ENCODE results near the gene OR10H3.
"Not testable (repeated sequence)": the region's sequence is repeated elsewhere in the genome, so short reads cannot be mapped to it uniquely, and the experiment has no call there.

Gene OR10H3

GRCh38 chr19:15779756-15780476, 42.1 kb downstream of the OR10H3 start:
- DNase-seq: no peak

DNA sequence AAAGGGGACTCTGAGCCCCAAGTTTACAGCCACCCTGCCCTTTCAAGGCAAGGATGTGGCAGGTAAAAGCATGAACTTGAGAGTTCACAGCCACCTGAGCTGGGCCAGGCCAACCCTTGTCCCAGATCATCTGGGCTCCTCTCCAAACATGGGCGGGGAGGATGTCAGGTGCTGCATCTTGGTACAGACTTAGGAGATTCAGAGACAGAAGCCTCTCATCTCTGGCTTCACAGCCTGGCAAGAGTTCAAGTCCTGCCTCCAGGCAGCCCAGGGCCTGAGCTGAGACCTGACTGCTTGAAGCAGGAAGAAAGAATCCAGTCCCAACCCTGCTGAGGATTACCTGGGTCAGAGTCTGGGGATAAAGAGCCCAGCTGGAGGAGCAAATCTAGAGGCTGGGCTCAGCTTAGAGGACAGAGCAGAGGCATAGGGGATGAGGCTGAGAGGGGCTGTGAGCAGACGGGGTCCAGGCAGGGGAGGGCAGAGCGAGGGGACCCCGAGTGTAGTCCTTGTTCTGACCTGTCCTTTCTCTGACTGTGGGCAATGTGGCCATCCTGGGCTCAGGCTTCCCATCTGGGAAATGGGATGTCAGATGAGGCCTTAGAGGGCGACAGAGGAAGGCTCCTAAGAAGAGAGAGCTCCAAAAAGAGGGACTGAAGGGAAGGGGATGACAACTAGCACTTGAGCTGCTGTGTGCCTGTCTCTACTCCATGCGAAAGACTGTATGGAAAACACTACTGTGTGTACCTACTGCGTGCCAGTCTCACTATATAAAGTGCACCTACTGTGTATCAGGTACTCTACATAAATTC, 43.0 kb downstream of the OR10H3 start:
- DNase-seq: no peak

GRCh38 chr19:15781661-15782060, 43.9 kb downstream of the OR10H3 start:
- DNase-seq: no peak

DNA sequence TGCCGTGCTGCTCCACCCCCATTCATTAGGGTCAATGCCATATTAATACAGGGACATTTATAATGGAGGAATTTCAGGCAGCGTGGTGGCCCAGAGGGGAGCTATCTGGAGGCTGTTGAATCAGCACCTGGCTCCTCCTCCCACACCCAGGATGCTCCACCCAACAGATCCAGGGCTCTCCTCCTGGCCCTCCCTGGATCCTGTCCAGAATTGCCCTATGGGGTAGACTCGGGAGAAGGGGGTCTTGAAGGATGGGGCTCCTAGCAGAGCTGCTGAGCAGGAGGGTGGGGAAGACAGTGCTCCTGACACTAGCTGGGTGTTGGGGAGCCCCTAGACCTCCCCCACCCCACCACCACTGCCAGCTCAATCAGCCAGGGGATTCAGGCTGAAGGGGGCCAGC, 44.4 kb downstream of the OR10H3 start:
- DNase-seq: no peak

GRCh38 chr19:15782896-15783295, 45.1 kb downstream of the OR10H3 start:
- DNase-seq: not testable (repeated sequence)

GRCh38 chr19:15787611-15788155, 49.9 kb downstream of the OR10H3 start, which contains the start of gene OR10H5:
Gene OR10H5, plus strand, starts transcription at chr19:15787661. Its CDS starts 6,388 bp downstream, at chr19:15794049.
- no peak for DNase-seq

- DNase-seq: no peak
Measured at GRCh38 chr19:15788594-15789270, 50.9 kb downstream of the OR10H3 start.

DNA sequence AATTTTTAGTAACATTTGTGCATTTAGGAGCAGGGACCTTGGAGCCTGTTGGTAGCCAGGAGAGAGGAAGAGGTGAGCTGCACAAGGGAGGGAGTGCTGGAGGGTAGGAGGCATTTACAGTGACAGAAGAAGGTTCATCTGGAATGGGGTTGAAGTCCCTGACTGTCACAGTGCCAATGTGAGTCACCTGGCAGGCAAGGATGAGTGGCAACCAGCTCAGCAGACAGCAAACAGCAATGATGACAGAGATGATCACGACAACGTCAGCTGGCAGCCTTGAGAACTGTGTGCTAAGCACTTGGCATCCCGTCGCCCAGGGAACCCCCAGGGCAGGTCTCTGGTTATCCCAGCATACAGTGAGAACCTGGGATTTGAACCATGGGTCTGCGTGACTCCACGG, 52.3 kb downstream of the OR10H3 start:
- no peak for DNase-seq

All from fibroblast of skin of abdomen (primary cell).